ENCODE results near the gene PRDM11.

DNA sequence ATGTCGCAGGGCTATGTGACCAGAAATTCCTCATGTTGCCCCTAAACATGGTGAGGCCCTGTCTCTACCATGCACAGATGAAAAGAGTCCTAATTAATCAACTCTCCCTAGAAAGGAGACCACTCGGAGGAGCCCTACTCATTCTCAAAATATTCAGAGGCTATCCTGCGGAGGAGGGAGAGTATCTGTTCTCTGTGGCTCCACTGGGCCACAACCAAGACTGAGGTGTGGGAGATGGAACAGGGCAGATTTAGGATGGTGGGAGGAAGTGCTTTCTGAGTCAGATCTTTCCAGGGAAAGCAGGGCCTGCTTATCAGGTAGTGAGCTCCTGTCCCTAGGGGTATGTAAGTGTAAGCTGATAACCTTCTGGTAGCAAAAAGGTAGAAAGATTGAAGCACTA is 37.0 kb upstream of the PRDM11 start:
- TF ChIP-seq, protein P1, sequence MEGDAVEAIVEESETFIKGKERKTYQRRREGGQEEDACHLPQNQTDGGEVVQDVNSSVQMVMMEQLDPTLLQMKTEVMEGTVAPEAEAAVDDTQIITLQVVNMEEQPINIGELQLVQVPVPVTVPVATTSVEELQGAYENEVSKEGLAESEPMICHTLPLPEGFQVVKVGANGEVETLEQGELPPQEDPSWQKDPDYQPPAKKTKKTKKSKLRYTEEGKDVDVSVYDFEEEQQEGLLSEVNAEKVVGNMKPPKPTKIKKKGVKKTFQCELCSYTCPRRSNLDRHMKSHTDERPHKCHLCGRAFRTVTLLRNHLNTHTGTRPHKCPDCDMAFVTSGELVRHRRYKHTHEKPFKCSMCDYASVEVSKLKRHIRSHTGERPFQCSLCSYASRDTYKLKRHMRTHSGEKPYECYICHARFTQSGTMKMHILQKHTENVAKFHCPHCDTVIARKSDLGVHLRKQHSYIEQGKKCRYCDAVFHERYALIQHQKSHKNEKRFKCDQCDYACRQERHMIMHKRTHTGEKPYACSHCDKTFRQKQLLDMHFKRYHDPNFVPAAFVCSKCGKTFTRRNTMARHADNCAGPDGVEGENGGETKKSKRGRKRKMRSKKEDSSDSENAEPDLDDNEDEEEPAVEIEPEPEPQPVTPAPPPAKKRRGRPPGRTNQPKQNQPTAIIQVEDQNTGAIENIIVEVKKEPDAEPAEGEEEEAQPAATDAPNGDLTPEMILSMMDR (IDR thresholded peaks at IDR 0.05) = no peak
- TF ChIP-seq POLR2A (IDR thresholded peaks at IDR 0.05) = no peak
- TF ChIP-seq EP300 (IDR thresholded peaks at IDR 0.05) = no peak
